OCI-LY3 (cell line): ENCODE results near the gene EHD2.

Experiments
- H2AFZ ChIP-seq: fragments of 200-600, 300-600 bp; shearing (Covaris generic); 2 replicates; pipeline ENCODE4 v1.6.0; 2014; ENCODE audit warnings: antibody characterized with exemption, low read depth, low read length
- H3K27ac ChIP-seq: fragments of 200-600, 300-600 bp; sonication (generic); 2 replicates; pipeline ENCODE4 v1.5.1; 2014; ENCODE audit warnings: mild to moderate bottlenecking, low read length, moderate library complexity, mixed read lengths
- H3K27me3 ChIP-seq: fragments of 200-600, 300-600 bp; sonication (generic); 2 replicates; pipeline ENCODE4 v1.6.1; 2014; ENCODE audit warnings: low read depth, low read length, mixed read lengths
- H3K36me3 ChIP-seq: fragments of 200-600, 300-600 bp; sonication (generic); replicated peaks from 2 replicates; pipeline ENCODE3; 2014; ENCODE audit warnings: low read depth, low read length, mixed read lengths
- H3K4me1 ChIP-seq: fragments of 300-600, 200-600 bp; sonication (generic); 2 replicates; pipeline ENCODE4 v1.6.1; 2014; ENCODE audit warnings: low read length, mixed read lengths
- H3K4me2 ChIP-seq: fragments of 200-600, 300-600 bp; sonication (generic); 2 replicates; pipeline ENCODE4 v1.6.1; 2014; ENCODE audit warnings: low read length, mixed read lengths
- H3K4me3 ChIP-seq: fragments of 300-600, 200-600 bp; sonication (generic); 2 replicates; pipeline ENCODE4 v1.5.1; 2014; ENCODE audit warnings: antibody characterized with exemption, mild to moderate bottlenecking, low read length, moderate library complexity
- H3K79me2 ChIP-seq: fragments of 300-600, 200-600 bp; shearing (Covaris generic); 2 replicates; pipeline ENCODE4 v1.6.1; 2014; ENCODE audit warnings: mild to moderate bottlenecking, low read length, mixed read lengths
- H3K9ac ChIP-seq: fragments of 300-600, 200-600 bp; shearing (Covaris generic); 2 replicates; pipeline ENCODE4 v1.6.0; 2014; ENCODE audit warnings: mild to moderate bottlenecking, low read length, moderate library complexity
- H3K9me3 ChIP-seq: fragments of 200-600, 300-600 bp; shearing (Covaris generic); 2 replicates; pipeline ENCODE4 v1.6.1; 2014; ENCODE audit warnings: low read length, mixed read lengths; ENCODE audit not compliant: insufficient read depth
- H4K20me1 ChIP-seq: fragments of 200-600, 300-600 bp; sonication (generic); 2 replicates; pipeline ENCODE4 v1.6.1; 2016; ENCODE audit warnings: low read length, mixed read lengths; ENCODE audit not compliant: insufficient read depth
- CTCF ChIP-seq: fragments of 200-600, 300-600 bp; sonication (generic); IDR thresholded peaks from 2 replicates; pipeline ENCODE4 v1.5.1; 2014; ENCODE audit warnings: antibody characterized with exemption, low read length, low read depth
- EZH2phosphoT487 ChIP-seq: fragments of 200-600 bp; shearing (Covaris generic); IDR thresholded peaks from 2 replicates; pipeline ENCODE4 v1.6.1; 2018; ENCODE audit warnings: antibody characterized with exemption, mixed run types, low read depth

Gene EHD2

GRCh38 chr19:47703301-47703700, 9.9 kb upstream of the EHD2 start:
- H3K27ac ChIP-seq: no peak overlapping the region
- H4K20me1 ChIP-seq: no peaks in the 10 kb centered on the region
- H3K79me2 ChIP-seq: no peaks in the 10 kb centered on the region
- no peak overlapping the region for H3K4me3 ChIP-seq
- H3K4me1 ChIP-seq: no peaks in the 10 kb centered on the region
- no peak overlapping the region for H3K4me2 ChIP-seq
- TF ChIP-seq CTCF (no peak), EZH2phosphoT487 (no peak)
- H3K36me3 ChIP-seq: peaks cover 11% of the 10 kb centered on the region
- no peak overlapping the region for H3K9ac ChIP-seq
- H3K27me3 ChIP-seq: no peaks in the 10 kb centered on the region
- H2AFZ ChIP-seq: no peak overlapping the region
- H3K9me3 ChIP-seq: no peaks in the 10 kb centered on the region

- Histone ChIP-seq H3K9ac (no peak overlapping the region), H3K4me1 (no peaks in the 10 kb centered on the region), H3K79me2 (no peaks in the 10 kb centered on the region), H3K36me3 (peaks cover 11% of the 10 kb centered on the region), H4K20me1 (no peaks in the 10 kb centered on the region), H3K27ac (no peak overlapping the region), H3K9me3 (no peaks in the 10 kb centered on the region), H3K4me2 (no peak overlapping the region), H3K27me3 (no peaks in the 10 kb centered on the region), H3K4me3 (no peak overlapping the region), H2AFZ (no peak overlapping the region)
- TF ChIP-seq CTCF: no peak
- no peak for TF ChIP-seq EZH2phosphoT487
Observed at GRCh38 chr19:47704024-47704423, 9.2 kb upstream of the EHD2 start.

DNA sequence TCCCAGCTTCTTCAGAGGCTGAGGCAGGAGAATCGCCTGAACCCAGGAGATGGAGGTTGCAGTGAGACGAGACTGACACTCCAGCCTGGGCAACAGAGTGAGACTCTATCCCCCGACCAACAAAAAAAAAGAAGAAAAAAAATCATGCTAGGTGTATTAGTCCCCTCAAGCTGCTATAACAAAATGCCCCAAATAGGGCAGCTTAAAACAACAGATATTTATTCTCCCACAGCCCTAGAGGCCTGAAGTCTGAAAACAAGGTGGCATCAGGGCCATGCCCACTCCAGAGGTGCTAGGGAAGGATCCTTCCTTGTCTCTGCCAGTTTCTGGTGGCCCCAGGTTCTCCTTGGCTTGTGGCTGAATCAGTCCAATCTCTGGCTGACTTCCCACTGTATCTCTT, 8.6 kb upstream of the EHD2 start:
- TF ChIP-seq CTCF (no peak), EZH2phosphoT487 (no peak)
- Histone ChIP-seq H3K4me2 (no peak overlapping the region), H3K4me1 (no peaks in the 10 kb centered on the region), H3K36me3 (peaks cover 11% of the 10 kb centered on the region), H3K27ac (no peak overlapping the region), H4K20me1 (no peaks in the 10 kb centered on the region), H3K9ac (no peak overlapping the region), H2AFZ (no peak overlapping the region), H3K27me3 (no peaks in the 10 kb centered on the region), H3K4me3 (no peak overlapping the region), H3K9me3 (no peaks in the 10 kb centered on the region), H3K79me2 (no peaks in the 10 kb centered on the region)

- H3K9me3 ChIP-seq: no peaks in the 10 kb centered on the region
- 0 out of 2 replicates have a peak overlapping the region, but pooled peaks have one; percentile 28 for H3K4me2 ChIP-seq
- no peak overlapping the region for H2AFZ ChIP-seq
- H4K20me1 ChIP-seq: no peaks in the 10 kb centered on the region
- peaks cover 11% of the 10 kb centered on the region for H3K36me3 ChIP-seq
- H3K27me3 ChIP-seq: no peaks in the 10 kb centered on the region
- no peaks in the 10 kb centered on the region for H3K4me1 ChIP-seq
- H3K9ac ChIP-seq: no peak overlapping the region
- H3K27ac ChIP-seq: no peak overlapping the region
- H3K79me2 ChIP-seq: no peaks in the 10 kb centered on the region
- no peak overlapping the region for H3K4me3 ChIP-seq
- TF ChIP-seq EZH2phosphoT487 (no peak), CTCF (peak; percentile 86)
Observed at GRCh38 chr19:47707135-47707925, 5.9 kb upstream of the EHD2 start.
